IPS DF 6.9 (cell line): ENCODE data around the gene ACRV1.
A peak's percentile ranks its signal among the peaks of the same experiment; 100 is the strongest.

Source experiments
- DNase-seq: peaks from one replicate; pipeline ENCODE4 v3.0.0-alpha.2; 2013; ENCODE audit warnings: low read depth, low spot score
- H3K27ac ChIP-seq: one replicate; pipeline ENCODE4 v1.5.1; 2013; ENCODE audit warnings: low read length, control low read depth
- H3K27me3 ChIP-seq: 2 replicates; pipeline ENCODE4 v1.6.1; 2013; ENCODE audit warnings: mild to moderate bottlenecking, low read length; ENCODE audit not compliant: control insufficient read depth, insufficient read depth
- H3K36me3 ChIP-seq: 2 replicates; pipeline ENCODE4 v1.6.1; 2013; ENCODE audit warnings: low read length; ENCODE audit not compliant: control insufficient read depth, insufficient read depth
- H3K4me1 ChIP-seq: 2 replicates; pipeline ENCODE4 v1.6.1; 2013; ENCODE audit warnings: low read length; ENCODE audit not compliant: control insufficient read depth, insufficient read depth
- H3K4me3 ChIP-seq: 2 replicates; pipeline ENCODE4 v1.5.1; 2013; ENCODE audit warnings: mild to moderate bottlenecking, low read length
- H3K9me3 ChIP-seq: 2 replicates; pipeline ENCODE4 v1.6.1; 2013; ENCODE audit warnings: low read length, inconsistent platforms; ENCODE audit not compliant: control insufficient read depth, insufficient read depth
- WGBS: extraction: QIAGEN DNeasy Blood & Tissue Kit; methylation state at CpG from one replicate; pipeline ENCODE4 v1.1.7; 2013; ENCODE audit warnings: mixed read lengths, missing lambda C conversion rate; ENCODE audit not compliant: insufficient read length, insufficient coverage; 5-methylcytosine and 5-hydroxymethylcytosine counted together

The ACRV1 gene

GRCh38 chr11:125663910-125664309 is 16.7 kb downstream of the ACRV1 start:
- no peaks in the 10 kb centered on the region for H3K4me1 ChIP-seq
- no peaks in the 10 kb centered on the region for H3K9me3 ChIP-seq
- no CpG with 5 or more reads among the region's 3 CpGs for WGBS
- no peak overlapping the region for H3K27ac ChIP-seq
- H3K4me3 ChIP-seq, result no peak overlapping the region
- no peaks in the 10 kb centered on the region for H3K27me3 ChIP-seq
- no peak for DNase-seq
- H3K36me3 ChIP-seq, result no peaks in the 10 kb centered on the region; the same call in 1 of the 2 replicates

- DNase-seq, result no peak
- WGBS, result no CpG with 5 or more reads among the region's 2 CpGs
Observed at GRCh38 chr11:125662689-125663088, 18.0 kb downstream of the ACRV1 start.

GRCh38 chr11:125649465-125650166 is 31.0 kb downstream of the ACRV1 start:
- H3K9me3 ChIP-seq, result no peaks in the 10 kb centered on the region
- no peaks in the 10 kb centered on the region for H3K27me3 ChIP-seq
- H3K4me3 ChIP-seq, result no peak overlapping the region
- no peak overlapping the region for H3K27ac ChIP-seq
- no peaks in the 10 kb centered on the region for H3K4me1 ChIP-seq
- DNase-seq, result no peak
- no CpG with 5 or more reads among the region's 6 CpGs for WGBS
- peaks cover 7% of the 10 kb centered on the region; the same call in 1 of the 2 replicates for H3K36me3 ChIP-seq

More at GRCh38 chr11:125662689-125663088, 18.0 kb downstream of the ACRV1 start:
- H3K36me3 ChIP-seq, result no peaks in the 10 kb centered on the region; the same call in 1 of the 2 replicates
- H3K4me1 ChIP-seq, result no peaks in the 10 kb centered on the region
- H3K27ac ChIP-seq, result no peak overlapping the region
- H3K9me3 ChIP-seq, result no peaks in the 10 kb centered on the region
- H3K27me3 ChIP-seq, result no peaks in the 10 kb centered on the region
- H3K4me3 ChIP-seq, result no peak overlapping the region

GRCh38 chr11:125645871-125646270 is 34.8 kb downstream of the ACRV1 start:
- WGBS, result no CpG with 5 or more reads among the region's 3 CpGs
- Histone ChIP-seq H3K4me3 (no peak overlapping the region), H3K27ac (no peak overlapping the region), H3K27me3 (no peaks in the 10 kb centered on the region), H3K36me3 (peaks cover 4% of the 10 kb centered on the region; the same call in 1 of the 2 replicates), H3K9me3 (no peaks in the 10 kb centered on the region), H3K4me1 (no peaks in the 10 kb centered on the region)
- no peak for DNase-seq

GRCh38 chr11:125638315-125638714 is 42.3 kb downstream of the ACRV1 start:
- Histone ChIP-seq H3K4me1 (no peaks in the 10 kb centered on the region), H3K36me3 (peaks cover 19% of the 10 kb centered on the region; the same call in 1 of the 2 replicates), H3K4me3 (no peak overlapping the region), H3K27ac (no peak overlapping the region), H3K27me3 (no peaks in the 10 kb centered on the region), H3K9me3 (no peaks in the 10 kb centered on the region)
- WGBS, result no CpG with 5 or more reads among the region's 1 CpG
- DNase-seq, result no peak

GRCh38 chr11:125637840-125638239 is 42.8 kb downstream of the ACRV1 start:
- DNase-seq, result no peak
- Histone ChIP-seq H3K27me3 (no peaks in the 10 kb centered on the region), H3K27ac (no peak overlapping the region), H3K4me1 (no peaks in the 10 kb centered on the region), H3K36me3 (peaks cover 20% of the 10 kb centered on the region; the same call in 1 of the 2 replicates), H3K9me3 (no peaks in the 10 kb centered on the region), H3K4me3 (no peak overlapping the region)
- no CpG with 5 or more reads among the region's 3 CpGs for WGBS

- no peak overlapping the region for H3K27ac ChIP-seq
- peak overlapping the region; percentile 56; the same call in 1 of the 2 replicates for H3K4me3 ChIP-seq
- no peaks in the 10 kb centered on the region for H3K9me3 ChIP-seq
- H3K4me1 ChIP-seq, result no peaks in the 10 kb centered on the region
- 100% methylated on average over 1 of the region's 7 CpGs for WGBS
- peaks cover 4% of the 10 kb centered on the region; the same call in 1 of the 2 replicates for H3K36me3 ChIP-seq
- no peaks in the 10 kb centered on the region for H3K27me3 ChIP-seq
- no peak for DNase-seq
Observed at GRCh38 chr11:125627236-125627910, 53.3 kb downstream of the ACRV1 start.

GRCh38 chr11:125626288-125626950 is 54.2 kb downstream of the ACRV1 start:
- Histone ChIP-seq H3K27me3 (no peaks in the 10 kb centered on the region), H3K36me3 (peaks cover 4% of the 10 kb centered on the region; the same call in 1 of the 2 replicates), H3K4me3 (peak overlapping the region; percentile 56), H3K4me1 (no peaks in the 10 kb centered on the region), H3K9me3 (no peaks in the 10 kb centered on the region), H3K27ac (no peak overlapping the region)
- no CpG with 5 or more reads among the region's 18 CpGs for WGBS
- peak; percentile 74 for DNase-seq

- no peaks in the 10 kb centered on the region for H3K27me3 ChIP-seq
- no peaks in the 10 kb centered on the region for H3K4me1 ChIP-seq
- WGBS, result no CpG with 5 or more reads among the region's 51 CpGs
- H3K4me3 ChIP-seq, result peak overlapping the region; percentile 56; the same call in 1 of the 2 replicates
- H3K27ac ChIP-seq, result no peak overlapping the region
- no peaks in the 10 kb centered on the region for H3K9me3 ChIP-seq
- peak; percentile 91 for DNase-seq
- H3K36me3 ChIP-seq, result peaks cover 4% of the 10 kb centered on the region; the same call in 1 of the 2 replicates
Observed at GRCh38 chr11:125625630-125626287, 54.9 kb downstream of the ACRV1 start.

- Histone ChIP-seq H3K27me3 (no peaks in the 10 kb centered on the region), H3K4me3 (peak overlapping the region; percentile 56; the same call in 1 of the 2 replicates), H3K9me3 (no peaks in the 10 kb centered on the region), H3K27ac (no peak overlapping the region), H3K36me3 (peaks cover 4% of the 10 kb centered on the region; the same call in 1 of the 2 replicates), H3K4me1 (no peaks in the 10 kb centered on the region)
- WGBS, result no CpG with 5 or more reads among the region's 20 CpGs
- peak; percentile 25 for DNase-seq
Observed at GRCh38 chr11:125625225-125625629, 55.4 kb downstream of the ACRV1 start.
